ENCODE results near the gene TBCB.

Gene TBCB

GRCh38 chr19:36136964-36137686 lies 21.9 kb downstream of the TBCB start:
- peak; percentile 62 for DNase-seq

- DNase-seq, result no peak
These were observed 23.8 kb downstream of the TBCB start for GRCh38 chr19:36139120-36139472.

- peak; percentile 97 for DNase-seq
These were observed 24.4 kb downstream of the TBCB start, which contains the start of gene CAPNS1 for GRCh38 chr19:36139473-36140303. Gene CAPNS1 (plus strand): TSS chr19:36140066. CDS start chr19:36141012, 946 bp downstream.

- DNase-seq, result peak; percentile 61
These were observed 25.2 kb downstream of the TBCB start for GRCh38 chr19:36140304-36141038.

GRCh38 chr19:36141039-36141927 lies 26.0 kb downstream of the TBCB start:
- DNase-seq, result peak; percentile 86

- no peak for DNase-seq
These were observed 26.8 kb downstream of the TBCB start for GRCh38 chr19:36142046-36142445.

GRCh38 chr19:36142496-36142895 lies 27.2 kb downstream of the TBCB start:
- DNase-seq, result no peak

GRCh38 chr19:36144624-36145023 lies 29.4 kb downstream of the TBCB start:
- no peak for DNase-seq

GRCh38 chr19:36149673-36150406 lies 34.6 kb downstream of the TBCB start:
- no peak for DNase-seq

- DNase-seq, result no peak
These were observed 35.3 kb downstream of the TBCB start for GRCh38 chr19:36150586-36150985.

GRCh38 chr19:36151144-36152018 lies 36.1 kb downstream of the TBCB start:
- DNase-seq, result no peak

GRCh38 chr19:36152019-36152351 lies 36.7 kb downstream of the TBCB start:
- no peak for DNase-seq

- peak; percentile 29 for DNase-seq
These were observed 37.3 kb downstream of the TBCB start, which contains the start of gene COX7A1 for GRCh38 chr19:36152352-36153091. Gene COX7A1 (minus strand): TSS chr19:36152447. CDS start chr19:36152407, 40 bp downstream.

GRCh38 chr19:36153126-36153525 lies 37.9 kb downstream of the TBCB start:
- no peak for DNase-seq

GRCh38 chr19:36160821-36161596 lies 45.7 kb downstream of the TBCB start:
- no peak for DNase-seq

GRCh38 chr19:36163813-36164212 lies 48.5 kb downstream of the TBCB start:
- DNase-seq, result no peak

GRCh38 chr19:36169084-36169760 lies 54.0 kb downstream of the TBCB start:
- DNase-seq, result no peak

- DNase-seq, result no peak
These were observed 57.6 kb downstream of the TBCB start for GRCh38 chr19:36172852-36173251.
